RKO (cell line): ENCODE measurements around the gene WFDC10B.
"Not testable (repeated sequence)": the region's sequence is repeated elsewhere in the genome, so short reads cannot be mapped to it uniquely, and the experiment has no call there.

Experiments used
- DNase-seq: peaks from one replicate; pipeline ENCODE4 v3.0.0-alpha.2; 2016; ENCODE audit warnings: low spot score

Gene WFDC10B

GRCh38 chr20:45704969-45705637 is at the start of gene WFDC10B:
TSS of gene WFDC10B (minus strand) at chr20:45705019. CDS start at chr20:45685992, 19,027 bp downstream.
- no peak for DNase-seq

- no peak for DNase-seq
Observed at GRCh38 chr20:45752746-45753145, 47.9 kb upstream of the WFDC10B start.

GRCh38 chr20:45751721-45752120 is 46.9 kb upstream of the WFDC10B start:
- DNase-seq: no peak

GRCh38 chr20:45745015-45745414 is 40.2 kb upstream of the WFDC10B start:
- DNase-seq: no peak

GRCh38 chr20:45742596-45742995 is 37.8 kb upstream of the WFDC10B start:
- no peak for DNase-seq

GRCh38 chr20:45735988-45736387 is 31.2 kb upstream of the WFDC10B start:
- DNase-seq: no peak

- DNase-seq: no peak
Observed at GRCh38 chr20:45735552-45735951, 30.7 kb upstream of the WFDC10B start.

- DNase-seq: no peak
Observed at GRCh38 chr20:45732199-45732598, 27.4 kb upstream of the WFDC10B start.

GRCh38 chr20:45727044-45727443 is 22.2 kb upstream of the WFDC10B start:
- no peak for DNase-seq

- no peak for DNase-seq
Observed at GRCh38 chr20:45725134-45725533, 20.3 kb upstream of the WFDC10B start.

- DNase-seq: no peak
Observed at GRCh38 chr20:45722047-45722446, 17.2 kb upstream of the WFDC10B start, which contains the start of gene SPINT4. TSS of gene SPINT4 (plus strand) at chr20:45722347. CDS start at chr20:45722368, 21 bp downstream.

GRCh38 chr20:45716141-45716688 is 11.4 kb upstream of the WFDC10B start:
- not testable (repeated sequence) for DNase-seq

GRCh38 chr20:45701873-45702272 is 2.9 kb downstream of the WFDC10B start, which contains the start of gene WFDC13:
TSS of gene WFDC13 (plus strand) at chr20:45702038. CDS start at chr20:45702124, 86 bp downstream.
- no peak for DNase-seq

- no peak for DNase-seq
Observed at GRCh38 chr20:45701104-45701503, 3.7 kb downstream of the WFDC10B start.

- no peak for DNase-seq
Observed at GRCh38 chr20:45695496-45695895, 9.3 kb downstream of the WFDC10B start.

- DNase-seq: not testable (repeated sequence)
Observed at GRCh38 chr20:45693346-45693745, 11.5 kb downstream of the WFDC10B start.

GRCh38 chr20:45685896-45686295 is 18.9 kb downstream of the WFDC10B start:
- peak; percentile 24 for DNase-seq

GRCh38 chr20:45679650-45680049 is 25.2 kb downstream of the WFDC10B start:
- DNase-seq: no peak

GRCh38 chr20:45672765-45673164 is 32.1 kb downstream of the WFDC10B start:
- no peak for DNase-seq

- DNase-seq: no peak
Observed at GRCh38 chr20:45670139-45670538, 34.7 kb downstream of the WFDC10B start, which contains the start of gene WFDC11. TSS of gene WFDC11 (minus strand) at chr20:45670239. CDS start at chr20:45650600, 19,639 bp downstream.

GRCh38 chr20:45657038-45657437 is 47.8 kb downstream of the WFDC10B start:
- DNase-seq: not testable (repeated sequence)

GRCh38 chr20:45651726-45652125 is 53.1 kb downstream of the WFDC10B start:
- not testable (repeated sequence) for DNase-seq

- no peak for DNase-seq
Observed at GRCh38 chr20:45649312-45649863, 55.4 kb downstream of the WFDC10B start.
